ENCODE measurements around the gene MARK3. TPM values are rescaled to one million over a fixed set of nuclear protein-coding genes. Genes with fewer than 3 reads are reported as not detected.

Gene MARK3
- polyA plus RNA-seq, 5 donors: 102 to 128 (median 108) TPM

DNA sequence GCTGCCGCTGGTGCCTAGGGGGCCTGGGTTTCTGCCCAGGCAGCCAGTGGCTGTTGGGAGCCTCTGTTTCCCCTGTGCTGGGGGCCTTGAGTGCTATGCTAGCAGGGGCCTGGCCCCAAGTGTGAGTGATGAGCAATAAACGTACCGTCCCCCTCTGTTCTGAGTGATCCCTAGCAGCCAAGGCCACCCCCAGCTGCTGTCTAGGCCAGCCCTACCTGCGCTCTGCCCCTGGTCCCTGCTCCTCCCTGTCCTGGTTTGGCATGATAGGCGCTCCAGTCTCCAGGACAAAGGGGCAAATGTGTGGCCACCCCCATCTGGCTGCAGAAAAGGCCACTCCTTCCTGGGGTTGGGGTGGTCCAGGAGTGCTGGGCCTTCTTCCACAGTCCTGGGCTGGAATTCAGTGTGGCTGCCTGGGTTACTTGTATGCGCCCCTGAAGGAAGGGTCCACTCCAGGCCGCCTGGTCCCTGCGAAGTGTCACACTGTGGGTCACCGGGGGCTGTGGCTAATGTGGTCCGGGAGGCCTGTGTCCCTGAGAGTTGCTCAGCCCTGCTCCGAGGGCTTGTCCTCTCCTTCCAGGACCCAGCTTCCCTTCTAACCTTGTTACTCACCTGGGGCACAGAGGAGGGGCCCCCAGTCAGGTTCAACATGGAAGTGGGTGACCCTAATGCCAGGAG, 150.8 kb downstream of the MARK3 start:
- DNase-seq: no peak

DNA sequence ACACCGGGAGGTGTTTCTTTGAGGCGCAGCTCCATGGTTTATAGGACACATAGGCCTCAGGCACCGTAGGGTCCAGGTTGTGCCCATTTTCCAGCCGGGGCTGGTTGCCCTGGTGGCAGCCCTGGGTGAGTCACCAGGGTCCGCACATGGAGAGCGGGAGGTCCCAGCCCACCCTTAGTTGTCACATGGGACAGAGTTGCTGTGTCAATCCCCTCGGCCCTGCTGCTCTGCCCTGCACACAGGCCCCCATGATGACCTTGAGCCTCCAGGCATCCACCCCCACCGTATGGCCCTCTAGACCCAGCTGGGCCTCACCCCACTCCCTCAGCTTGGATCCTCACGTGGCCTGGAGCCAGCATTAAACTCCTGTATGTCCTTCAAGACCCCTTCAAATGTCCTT, 151.5 kb downstream of the MARK3 start:
- DNase-seq: no peak

DNA sequence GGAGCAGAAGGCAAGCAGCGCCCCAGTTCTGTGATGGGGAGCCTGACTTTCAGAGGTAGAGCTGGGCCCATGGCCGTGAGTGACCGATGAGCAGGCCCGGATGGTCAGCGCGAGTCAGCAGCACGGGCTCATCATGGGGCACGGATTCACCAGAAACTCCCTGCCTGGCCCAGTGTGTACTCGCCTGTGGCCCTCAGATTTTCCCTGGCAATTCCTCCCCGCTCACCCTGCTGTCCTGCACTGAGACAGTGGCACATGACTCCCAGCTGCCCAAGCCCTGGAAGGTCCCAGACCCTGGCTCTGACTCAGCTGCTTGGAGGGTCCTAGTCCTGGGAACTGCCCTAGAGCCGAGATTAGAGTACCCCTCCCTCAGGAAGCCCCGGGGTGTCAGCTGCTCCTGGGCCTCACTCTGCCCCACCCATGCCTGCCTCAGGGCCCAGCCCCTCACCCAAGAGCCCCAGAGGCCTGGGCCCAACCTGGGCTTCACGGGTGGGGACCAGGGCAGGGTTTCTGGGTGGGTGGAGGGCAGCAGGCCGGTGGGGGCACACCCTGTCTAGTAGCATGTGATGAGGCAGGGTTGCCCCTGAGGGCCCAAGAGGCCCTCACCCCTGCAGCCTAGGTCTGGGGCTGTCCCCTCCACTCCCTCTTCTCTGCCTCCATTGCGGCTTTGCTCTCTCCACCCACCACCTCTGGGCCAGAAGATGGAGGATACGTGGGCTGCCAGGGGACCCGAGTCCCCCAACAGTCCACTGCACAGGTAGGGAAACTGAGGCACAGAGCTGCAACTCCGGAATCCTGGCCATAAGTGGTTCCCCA, 152.2 kb downstream of the MARK3 start:
- no peak for DNase-seq

DNA sequence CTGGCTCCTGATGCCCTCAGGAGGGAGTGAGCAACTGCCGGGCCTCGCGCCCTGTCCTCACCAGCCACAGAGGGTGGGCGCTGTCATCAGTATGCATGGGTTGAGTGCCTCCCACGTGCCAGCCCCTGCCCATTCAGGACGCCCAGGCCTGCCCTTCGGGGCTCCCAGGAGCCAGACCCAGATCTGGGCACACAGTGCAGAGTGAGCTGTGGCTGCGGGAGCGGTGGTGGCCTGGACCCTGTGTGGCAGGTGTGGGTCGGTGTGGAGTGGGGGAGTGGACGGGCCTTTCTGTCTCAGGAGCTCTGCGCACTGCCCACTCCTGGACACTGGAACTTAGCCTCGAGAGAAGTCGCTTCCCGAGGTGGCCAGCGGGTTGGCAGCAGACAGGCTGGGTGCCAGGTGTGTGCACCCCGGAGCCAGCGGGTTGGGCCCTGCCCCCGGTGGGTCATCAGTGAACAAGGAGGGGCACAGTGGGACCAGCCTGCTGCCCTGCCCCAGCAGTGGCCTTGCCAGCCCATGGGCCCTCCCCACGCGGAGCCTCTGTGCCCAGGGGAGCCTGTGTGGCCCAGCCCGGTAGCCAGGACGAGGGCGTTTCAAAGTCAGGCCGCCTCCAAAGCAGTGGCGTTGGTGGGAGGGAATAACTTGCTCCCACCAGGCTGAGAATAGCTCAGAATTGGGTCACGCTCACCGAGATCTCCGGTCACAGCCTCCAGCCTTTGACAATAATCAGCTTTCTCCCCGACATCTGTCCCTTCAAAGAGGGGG, 153.3 kb downstream of the MARK3 start:
- DNase-seq: no peak

DNA sequence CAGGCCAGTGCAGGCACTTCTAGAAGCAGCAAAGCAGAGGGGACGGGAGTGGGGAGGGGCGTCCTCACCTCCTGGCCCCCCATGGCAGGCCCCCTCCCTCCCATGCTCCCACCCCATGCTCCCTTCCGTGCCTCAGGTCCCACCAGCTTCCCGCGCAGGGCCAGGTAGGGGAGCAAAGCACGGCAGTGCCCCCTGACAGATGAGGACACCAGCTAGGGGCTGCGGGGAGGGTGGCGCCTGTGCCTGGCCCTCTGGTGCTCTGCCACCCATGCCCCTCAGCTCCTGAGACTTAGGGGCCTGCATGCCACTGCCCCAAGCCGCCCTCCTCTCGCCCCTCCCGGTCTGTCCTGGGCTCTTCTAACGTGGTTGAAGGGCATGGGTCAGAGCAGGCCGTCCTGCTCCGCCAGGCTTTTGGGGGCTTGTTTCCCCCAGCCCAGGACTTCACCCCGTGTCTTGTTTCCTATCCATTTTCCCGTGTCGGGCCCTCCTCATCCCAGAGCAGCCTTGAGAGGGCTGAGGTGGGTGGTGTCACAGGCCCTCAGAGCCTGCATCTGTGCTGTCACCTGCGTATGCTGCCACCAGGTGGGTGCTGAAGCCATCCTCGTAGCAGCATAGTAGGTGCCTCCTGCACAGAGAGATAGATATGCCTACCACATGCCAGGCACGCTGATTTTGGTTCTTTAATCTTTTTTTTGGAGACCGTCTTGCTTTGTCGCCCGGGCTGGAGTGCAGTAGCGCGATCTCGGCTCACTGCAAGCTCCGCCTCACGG, 154.0 kb downstream of the MARK3 start:
- no peak for DNase-seq

DNA sequence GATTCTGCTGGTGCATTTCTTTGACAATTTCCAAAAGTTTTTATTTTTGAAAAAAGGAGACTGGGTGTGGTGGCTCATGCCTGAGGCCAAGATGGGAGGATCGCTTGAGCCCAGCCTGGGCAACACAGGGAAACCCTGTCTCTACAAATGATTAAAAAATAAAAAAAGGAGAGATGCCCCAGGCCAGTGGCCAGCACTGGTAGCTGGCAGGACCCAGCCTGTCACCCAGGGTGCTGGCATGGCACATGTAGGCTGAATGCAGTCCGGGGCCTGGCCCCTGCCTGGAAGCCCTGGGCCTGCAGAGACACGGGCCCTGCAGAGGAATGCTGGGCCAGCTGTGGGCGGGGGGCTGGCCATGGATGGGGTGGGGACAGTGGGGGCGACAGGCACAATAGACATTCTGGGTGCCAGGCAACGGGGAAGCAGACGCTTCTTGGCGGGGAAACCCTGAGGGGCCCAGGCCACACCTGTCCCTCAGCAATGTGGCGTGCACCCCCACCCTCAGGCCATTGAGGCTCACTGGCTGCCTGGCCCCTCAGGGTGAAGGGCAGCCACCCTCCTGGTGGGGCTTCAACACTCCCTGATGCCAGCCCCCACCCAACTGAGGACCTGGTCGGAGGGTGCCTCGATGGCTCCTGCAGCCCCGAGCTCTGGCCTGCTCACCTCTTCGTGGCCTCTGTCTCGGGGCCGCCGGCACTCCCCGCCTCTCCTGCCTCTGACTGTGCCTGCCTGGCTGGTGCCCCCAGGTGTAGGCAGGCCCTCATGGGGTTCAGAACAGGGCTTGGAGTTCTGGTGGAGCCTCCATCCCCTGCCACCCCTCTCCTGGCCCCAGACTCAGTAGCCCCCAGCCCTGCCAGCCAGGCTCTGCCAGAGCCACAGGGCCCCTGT, 155.8 kb downstream of the MARK3 start:
- DNase-seq: no peak

DNA sequence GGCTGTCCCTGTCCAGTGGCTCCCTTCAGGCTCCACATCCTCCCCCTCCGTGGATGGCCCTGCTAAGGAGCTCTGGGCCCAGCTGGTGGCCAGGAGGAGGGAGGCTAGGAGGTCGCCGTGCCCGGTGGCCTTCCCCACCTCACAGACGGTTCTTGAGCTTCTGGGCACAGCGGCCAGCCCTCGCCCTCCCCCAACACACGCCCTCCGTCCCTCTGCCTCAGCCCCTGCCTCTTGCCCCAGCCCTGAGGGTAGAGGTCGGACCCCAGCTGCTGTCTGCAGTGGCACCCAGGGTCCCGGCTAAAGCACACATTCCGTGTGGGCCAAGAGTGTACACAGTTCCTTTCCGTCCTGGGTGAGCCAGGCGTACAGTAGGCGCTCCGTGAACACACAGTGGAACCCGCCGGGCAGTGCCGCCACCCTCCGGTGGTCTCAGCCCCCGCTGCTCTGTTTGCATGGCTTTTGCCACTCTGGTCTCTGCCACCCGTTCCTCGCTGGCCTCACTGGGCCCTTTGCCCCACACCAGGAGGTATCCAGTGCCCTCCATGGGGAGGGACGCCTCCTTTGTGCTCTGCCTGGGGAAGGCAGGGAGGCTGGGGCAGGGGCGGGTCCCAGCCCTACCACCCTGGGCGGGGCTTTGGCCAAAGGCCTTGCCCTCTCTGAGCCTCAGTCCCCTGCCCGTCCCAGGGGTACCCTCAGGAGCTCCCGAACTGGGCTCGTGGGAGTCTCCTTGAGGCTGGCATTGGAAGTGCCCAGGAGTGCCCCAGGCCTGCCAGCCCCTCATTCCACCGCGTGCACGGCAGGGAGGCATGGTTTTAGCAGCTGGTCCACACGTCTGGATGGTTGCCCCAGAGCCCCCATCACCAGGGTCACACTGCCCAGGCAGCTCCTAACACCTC, 156.7 kb downstream of the MARK3 start:
- no peak for DNase-seq

DNA sequence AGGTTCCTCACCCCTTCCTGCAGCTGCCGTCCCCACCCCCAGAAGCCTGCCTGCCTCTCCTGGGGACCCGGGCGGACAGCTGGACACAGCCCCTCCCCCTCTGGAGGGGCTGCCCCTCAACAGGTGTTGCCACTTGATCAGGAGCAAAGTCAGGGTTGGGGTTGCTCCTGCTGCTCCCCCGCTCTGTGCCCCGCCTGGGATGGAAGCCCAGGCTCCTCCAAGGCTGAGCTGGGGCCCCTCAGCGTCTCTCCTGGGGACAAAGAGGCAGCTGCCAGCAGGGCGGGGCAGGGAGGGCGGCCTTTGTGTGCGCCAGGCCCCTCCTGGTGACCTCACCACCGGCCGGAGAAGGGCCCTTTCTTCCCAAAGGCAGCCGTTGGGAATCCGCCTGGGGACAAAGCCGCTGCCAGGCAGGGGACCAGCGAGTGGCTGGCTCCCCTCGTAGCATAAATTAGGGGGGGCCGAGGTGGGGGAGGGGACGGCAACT, 157.4 kb downstream of the MARK3 start:
- DNase-seq: no peak

DNA sequence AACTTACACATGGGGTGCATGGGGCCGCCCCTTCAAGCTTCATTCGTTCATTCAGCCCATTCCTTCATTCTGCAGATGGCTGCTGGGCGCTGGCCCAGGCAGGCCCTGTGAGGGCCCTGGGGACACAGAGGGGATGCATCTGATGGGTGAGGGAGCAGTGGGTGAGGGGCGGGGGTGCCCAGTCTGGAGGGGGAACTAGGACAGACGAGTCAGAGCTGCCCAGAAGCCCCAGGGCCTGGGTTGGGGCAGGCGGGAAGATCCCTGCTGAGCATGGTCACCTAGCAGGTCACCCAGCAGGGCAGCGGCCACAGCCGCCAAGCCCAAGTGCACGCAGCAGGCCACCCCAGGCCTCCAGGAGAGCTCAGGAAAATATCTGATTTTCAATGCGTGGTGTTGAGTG, 157.9 kb downstream of the MARK3 start:
- DNase-seq: no peak

DNA sequence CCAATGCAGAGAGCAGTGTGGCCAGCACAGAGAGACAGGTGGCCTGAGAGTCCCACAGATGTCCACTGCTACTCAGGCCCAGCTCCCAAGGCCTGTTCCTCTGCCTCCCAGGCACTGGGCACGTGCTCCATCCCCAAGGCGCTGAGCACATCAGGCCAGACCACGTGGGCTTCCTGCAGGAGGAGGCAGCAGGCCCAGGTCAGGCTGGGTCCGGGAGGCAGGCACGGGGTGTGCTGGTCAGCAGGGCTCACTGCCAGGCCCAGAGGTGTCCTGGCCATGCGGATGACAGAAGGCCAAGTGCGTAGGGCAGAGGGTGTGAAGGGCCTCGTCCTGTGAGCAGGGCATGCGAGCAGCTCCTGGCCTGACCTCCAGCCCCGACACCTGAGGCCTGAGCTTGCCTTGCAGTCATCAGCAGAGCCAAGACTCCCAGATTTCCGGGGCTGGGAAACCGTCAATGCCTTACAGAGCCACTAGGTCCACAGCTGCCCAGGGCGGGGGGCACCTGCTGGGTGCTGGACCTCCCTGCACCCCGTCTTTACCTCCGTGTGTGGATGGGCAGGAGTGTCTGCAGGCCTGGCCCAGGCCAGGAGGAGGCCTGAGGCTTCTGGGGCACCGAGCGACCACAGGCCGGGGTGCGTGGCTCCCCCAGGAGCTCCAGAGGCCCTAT, 158.6 kb downstream of the MARK3 start:
- DNase-seq: no peak

DNA sequence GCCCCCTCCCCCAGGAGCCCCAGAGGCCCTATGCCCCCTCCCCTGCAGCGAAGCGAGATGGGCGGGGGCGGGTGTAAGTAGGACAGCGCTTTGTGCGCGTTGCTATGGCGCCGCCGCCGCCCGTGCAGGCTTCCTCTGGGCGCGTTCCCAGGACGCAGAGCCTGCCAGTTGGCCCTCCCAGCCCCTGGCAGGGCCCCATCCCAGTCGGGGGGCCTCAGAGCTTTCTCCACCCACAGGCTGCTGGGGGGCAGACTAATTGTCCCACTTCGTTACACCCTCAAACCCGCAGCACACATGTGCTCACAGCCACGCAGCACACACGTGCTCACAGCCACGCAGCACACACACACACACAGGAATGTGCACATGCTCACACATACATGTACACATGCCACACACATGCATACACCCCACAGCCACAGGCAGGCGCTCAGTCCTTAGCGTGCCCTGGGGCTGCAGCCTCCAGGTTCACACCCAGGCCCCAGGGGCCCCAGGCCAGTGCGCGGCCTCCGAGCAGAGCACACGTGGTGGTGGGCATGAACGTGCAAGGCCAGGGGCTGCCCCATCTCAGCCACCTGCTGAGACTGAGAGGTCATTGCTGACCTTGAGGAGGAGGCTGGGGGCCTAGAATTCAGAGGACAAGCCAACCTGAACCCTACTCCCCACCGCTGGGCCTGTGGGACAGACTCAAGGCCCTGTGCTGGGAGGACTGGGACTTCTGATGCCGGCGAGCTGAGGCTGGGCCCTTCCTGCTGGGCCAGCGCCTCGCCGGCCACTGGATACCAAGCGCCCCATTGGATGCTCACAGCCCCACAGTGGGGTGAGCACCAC, 159.4 kb downstream of the MARK3 start:
- DNase-seq: peak; percentile 78 to 79

DNA sequence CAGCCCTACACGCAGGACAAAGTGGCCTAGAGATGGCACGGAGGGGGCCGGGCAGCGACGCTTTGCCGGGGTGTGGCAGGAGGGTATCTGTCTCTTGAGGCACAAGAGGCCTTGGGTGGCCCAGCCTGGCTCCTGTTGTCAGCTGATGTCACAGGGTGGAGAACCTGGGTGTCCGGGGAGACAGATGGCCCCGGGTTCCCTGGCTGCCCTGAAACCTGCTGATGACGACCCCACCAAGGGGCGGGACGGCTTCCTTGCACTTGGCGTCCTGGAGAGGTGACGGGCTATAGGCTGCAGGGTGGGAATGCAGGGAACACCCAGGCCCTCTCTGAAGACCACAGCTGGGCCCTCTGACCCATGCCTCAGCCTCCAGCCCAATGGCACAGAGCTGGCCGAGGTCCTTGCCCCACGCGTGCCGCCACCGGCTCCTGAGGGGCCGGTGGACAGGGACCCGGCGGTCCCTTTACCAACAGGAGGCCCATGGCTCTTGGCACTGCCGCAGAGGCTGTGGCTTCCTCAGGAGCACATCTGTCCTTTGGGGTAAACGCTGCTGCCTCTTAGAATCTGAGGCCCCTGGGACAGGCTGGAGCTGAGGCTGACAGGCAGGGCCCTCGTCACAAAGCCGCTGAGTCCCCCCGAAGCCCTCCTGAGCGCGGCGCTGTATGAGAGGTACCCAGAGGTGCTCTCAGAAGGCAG, 160.2 kb downstream of the MARK3 start:
- no peak for DNase-seq

DNA sequence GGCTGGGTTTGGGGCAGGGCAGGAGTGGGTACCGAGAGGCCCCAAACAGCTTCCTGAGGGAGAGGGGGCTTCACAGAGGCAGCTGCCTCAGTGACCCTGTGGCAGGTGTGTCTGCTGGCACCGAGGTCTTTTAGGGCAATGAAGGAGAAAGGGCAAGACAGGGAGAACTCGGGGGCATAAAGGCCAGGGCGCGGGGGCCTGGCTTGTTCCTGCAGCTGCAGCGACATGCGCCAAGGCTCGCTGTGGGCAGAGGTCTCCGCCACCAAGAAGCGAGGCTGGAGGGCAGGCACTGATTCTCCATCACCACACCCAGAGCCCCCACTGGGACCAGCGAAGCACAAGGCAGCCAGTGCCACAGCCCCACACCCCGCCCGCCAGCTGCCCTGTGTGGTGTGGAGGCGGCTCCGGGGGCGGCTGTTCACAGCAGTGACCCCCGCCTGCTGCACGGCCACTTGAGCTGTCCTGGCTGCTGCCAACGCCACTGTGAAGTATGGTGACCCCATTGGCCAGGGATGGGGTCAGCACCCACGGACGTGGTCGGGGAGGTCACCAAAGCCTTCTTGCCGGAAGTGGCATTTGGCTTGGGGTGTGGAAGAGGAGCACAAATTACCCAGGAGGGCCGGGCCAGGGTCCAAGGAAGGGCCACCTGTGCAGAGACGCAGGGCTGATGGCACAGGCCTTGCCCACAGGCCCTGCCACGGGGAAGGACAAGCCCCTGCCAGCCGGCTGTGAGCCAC, 160.9 kb downstream of the MARK3 start:
- no peak for DNase-seq

DNA sequence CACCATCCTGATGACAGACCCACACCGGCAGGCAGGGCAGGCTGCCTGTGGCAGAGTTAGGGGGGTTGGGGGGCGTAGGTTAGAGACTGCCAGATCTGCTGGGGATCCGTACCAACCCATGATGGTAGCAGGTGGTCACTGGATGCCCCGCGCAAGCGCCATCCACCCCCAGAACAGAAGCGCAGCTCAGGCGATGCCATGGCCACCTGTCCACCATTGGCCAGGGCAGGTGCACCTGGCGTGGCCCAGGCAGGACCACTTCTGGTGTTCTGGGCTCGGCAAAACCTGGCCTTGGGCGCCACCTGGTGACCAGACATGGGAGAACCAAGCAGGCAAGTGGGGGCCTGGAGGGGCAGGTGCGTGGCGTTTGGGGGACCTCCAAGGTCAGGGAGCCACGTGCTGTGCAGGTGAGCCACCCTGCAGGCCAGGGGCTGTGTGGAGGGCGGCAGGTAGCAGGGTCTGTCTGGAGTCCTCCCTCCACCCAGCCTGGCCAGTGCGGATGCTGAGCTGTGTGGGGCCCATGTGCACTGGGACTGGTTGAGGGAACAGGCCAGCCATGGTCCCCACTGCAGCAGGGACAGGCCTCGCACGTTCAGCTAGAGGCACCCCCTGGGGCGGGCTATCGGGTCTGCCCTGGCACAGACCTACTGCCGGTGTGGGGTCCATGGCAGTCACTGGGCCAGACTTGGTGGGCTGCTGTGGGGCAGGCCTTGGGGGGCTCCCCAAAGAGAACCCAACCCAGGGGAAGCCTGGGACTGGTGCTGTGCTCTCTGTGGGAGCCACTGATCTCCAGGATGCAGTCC, 161.6 kb downstream of the MARK3 start:
- no peak for DNase-seq

DNA sequence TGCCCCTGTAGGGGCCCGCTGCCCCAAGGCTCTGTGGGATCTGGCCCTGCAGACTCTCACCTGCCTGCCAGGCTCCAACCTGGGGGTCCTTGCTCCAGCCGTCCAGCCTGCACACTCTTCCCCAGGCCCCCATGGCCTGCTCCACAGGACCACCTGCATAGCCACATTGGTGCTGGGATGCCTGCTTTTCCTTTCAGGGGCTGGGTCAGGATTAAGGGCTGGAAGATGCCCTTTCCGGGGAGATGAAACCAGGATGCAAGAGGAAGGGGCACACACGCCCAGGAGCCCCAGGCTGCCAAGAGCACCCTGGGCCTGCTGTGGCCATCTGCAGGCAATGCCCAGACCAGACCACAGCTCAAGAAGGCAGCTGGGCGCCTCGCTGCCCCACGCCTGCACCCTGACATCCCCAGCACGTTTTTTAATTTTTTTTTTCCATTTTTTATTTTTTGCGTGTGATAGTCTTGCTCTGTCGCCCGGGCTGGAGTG, 162.3 kb downstream of the MARK3 start:
- no peak for DNase-seq

Data from right lung (tissue), 5 donors.